Natural killer cell (primary cell): ENCODE results near the gene IFNA7. TPM values are rescaled to one million over a fixed set of nuclear protein-coding genes. Genes with fewer than 3 reads are reported as not detected.
"Not testable (repeated sequence)": the region's sequence is repeated elsewhere in the genome, so short reads cannot be mapped to it uniquely, and the experiment has no call there.

ENCODE experiments used
- ATAC-seq, 3 donors: fragments of 150-1000 bp in 2 of 3; fragments of 200-7000 bp in 1 of 3; cut with Tn5 transposase; 1 replicate in 1 of 3; 2 replicates in 2 of 3; pipeline ENCODE4 v1.10.0; 2021; ENCODE audit warnings: mild to moderate bottlenecking in 2 of 3, moderate library complexity in 2 of 3
- DNase-seq, 2 donors: peaks; one replicate each; pipeline versions ENCODE4 v3.0.0 to v3.0.0-alpha.2; 2013 to 2021; ENCODE audit warnings: mixed read lengths in 1 of 2
- H3K27ac ChIP-seq: one replicate; pipeline ENCODE4 v1.5.1; 2013; ENCODE audit warnings: mild to moderate bottlenecking, low read length
- H3K27me3 ChIP-seq: one replicate; pipeline ENCODE4 v1.6.1; 2013; ENCODE audit warnings: low read length; ENCODE audit not compliant: control insufficient read depth, insufficient read depth
- H3K36me3 ChIP-seq: one replicate; pipeline ENCODE4 v1.6.1; 2013; ENCODE audit warnings: low read length; ENCODE audit not compliant: control insufficient read depth, insufficient read depth
- H3K4me1 ChIP-seq: one replicate; pipeline ENCODE4 v1.6.1; 2013; ENCODE audit warnings: low read length; ENCODE audit not compliant: control insufficient read depth, insufficient read depth
- H3K4me3 ChIP-seq: one replicate; pipeline ENCODE4 v1.5.1; 2013; ENCODE audit warnings: low read length
- H3K9me3 ChIP-seq: one replicate; pipeline ENCODE4 v1.6.1; 2013; ENCODE audit warnings: low read length; ENCODE audit not compliant: control insufficient read depth, insufficient read depth
- H3K27ac Mint-ChIP-seq, 2 donors: one replicate each; pipeline ENCODE4 v1.8.0; 2022; ENCODE audit warnings: mild to moderate bottlenecking in 2 of 2, mixed read lengths in 2 of 2, moderate library complexity in 1 of 2
- H3K27me3 Mint-ChIP-seq, 2 donors: one replicate each; pipeline ENCODE4 v1.8.0; 2022; ENCODE audit warnings: low read depth in 2 of 2, mixed read lengths in 2 of 2
- H3K36me3 Mint-ChIP-seq: one replicate; pipeline ENCODE4 v1.8.0; 2022; ENCODE audit warnings: mixed read lengths
- H3K4me1 Mint-ChIP-seq, 2 donors: one replicate each; pipeline ENCODE4 v1.8.0; 2022; ENCODE audit warnings: mixed read lengths in 2 of 2
- H3K4me3 Mint-ChIP-seq: one replicate; pipeline ENCODE4 v1.8.0; 2022; ENCODE audit warnings: mild to moderate bottlenecking, moderate library complexity, mixed read lengths
- H3K9me3 Mint-ChIP-seq, 2 donors: one replicate each; pipeline ENCODE4 v1.8.0; 2022; ENCODE audit warnings: mixed read lengths in 2 of 2
- CTCF ChIP-seq: fragments of 200-600 bp; IDR thresholded peaks from one replicate; pipeline ENCODE4 v1.8.0; 2022; ENCODE audit warnings: antibody characterized with exemption
- WGBS: methylation state at CpG from one replicate; pipeline ENCODE4 v1.1.7; 2013; ENCODE audit warnings: missing lambda C conversion rate; ENCODE audit not compliant: insufficient coverage; 5-methylcytosine and 5-hydroxymethylcytosine counted together
- intact Hi-C: fragments of 100-400 bp; cut with micrococcal nuclease; formaldehyde crosslinking; loops from one replicate; pipeline ENCODE4 v1.14.2; 2022
- total RNA-seq, 4 donors: library from RNA; stranded (reverse); fragments of 120-200 nt in 1 of 4; gene quantifications; one replicate each; pipeline versions ENCODE4 v1.2.3 to v1.2.4, GENCODE V29; 2013 to 2022

IFNA7 gene
- total RNA-seq, result not detected
- total RNA-seq (2013), result not detected

GRCh38 chr9:21202105-21202504 is at the start of gene IFNA7:
IFNA7 (minus strand) TSS chr9:21202205; CDS start chr9:21202165, 40 bp downstream.
- H3K36me3 ChIP-seq, H3K27me3 ChIP-seq, H3K4me3 Mint-ChIP-seq, H3K27ac ChIP-seq, ATAC-seq, H3K9me3 Mint-ChIP-seq, H3K4me1 Mint-ChIP-seq, H3K27ac Mint-ChIP-seq, intact Hi-C loops, H3K36me3 Mint-ChIP-seq, DNase-seq, H3K4me3 ChIP-seq, H3K9me3 ChIP-seq, H3K4me1 ChIP-seq: not testable (repeated sequence)
- peaks cover 15 to 27% of the 10 kb centered on the region in 2 donors for H3K27me3 Mint-ChIP-seq
- WGBS, result 76% methylated on average over 3 of the region's 4 CpGs

DNA sequence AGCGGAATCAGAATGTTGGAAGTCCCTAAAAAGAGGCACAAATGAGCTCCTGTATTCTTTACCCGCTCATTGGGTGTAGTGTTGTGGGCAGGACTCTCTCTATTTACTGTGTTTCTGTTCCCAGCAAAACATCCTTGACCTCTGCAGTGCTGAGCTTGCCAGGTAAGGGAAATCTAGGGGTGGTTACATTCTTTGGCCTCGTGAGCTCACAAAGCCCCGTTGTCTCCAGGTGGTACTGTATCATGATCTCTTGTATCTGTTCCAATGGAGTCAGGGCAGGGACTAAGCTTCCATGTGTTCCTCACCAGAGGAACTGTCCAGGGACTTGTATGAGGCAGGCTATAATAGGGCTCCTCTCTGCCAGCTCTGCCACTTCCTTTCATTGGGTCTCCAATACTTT is 49.6 kb upstream of the IFNA7 start:
- Mint-ChIP-seq H3K4me1 (peaks cover 23 to 24% of the 10 kb centered on the region in 2 donors), H3K27ac (no peak overlapping the region), H3K4me3 (no peak overlapping the region), H3K9me3 (no peaks in the 10 kb centered on the region), H3K27me3 (peaks cover 12 to 31% of the 10 kb centered on the region in 2 donors), H3K36me3 (no peaks in the 10 kb centered on the region)
- 69% methylated on average over 4 of the region's 4 CpGs for WGBS
- Histone ChIP-seq H3K27me3 (no peaks in the 10 kb centered on the region), H3K4me3 (no peak overlapping the region), H3K4me1 (peaks cover 15% of the 10 kb centered on the region), H3K9me3 (no peaks in the 10 kb centered on the region), H3K27ac (no peak overlapping the region), H3K36me3 (no peaks in the 10 kb centered on the region)
- no peak for TF ChIP-seq CTCF
- ATAC-seq (no peak), DNase-seq (no peak)
- intact Hi-C loops, result no loop called here

DNA sequence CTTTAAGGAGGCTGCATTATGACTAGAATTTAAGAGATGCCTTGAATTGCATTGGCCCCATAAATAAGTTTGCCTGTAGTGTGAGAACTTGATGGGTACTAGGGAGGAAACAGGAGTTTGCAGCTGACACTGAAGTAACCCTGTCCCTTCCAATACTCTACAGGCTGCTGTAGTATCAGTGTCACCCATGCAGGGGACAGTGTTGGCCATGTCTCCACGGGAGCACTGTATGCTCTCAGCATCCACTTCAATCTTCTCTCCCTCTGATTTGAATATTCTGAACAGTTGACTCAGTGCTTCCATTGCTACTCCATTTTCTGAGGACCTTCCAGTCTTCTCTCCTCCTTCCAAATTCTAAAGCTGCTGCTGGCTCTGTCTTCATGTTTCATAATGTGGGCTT is 49.2 kb upstream of the IFNA7 start:
- Mint-ChIP-seq H3K36me3 (no peaks in the 10 kb centered on the region), H3K9me3 (no peaks in the 10 kb centered on the region), H3K27me3 (peaks cover 12 to 31% of the 10 kb centered on the region in 2 donors), H3K27ac (no peak overlapping the region), H3K4me1 (peaks cover 19% of the 10 kb centered on the region in 2 donors), H3K4me3 (no peak overlapping the region)
- Histone ChIP-seq H3K36me3 (no peaks in the 10 kb centered on the region), H3K27ac (no peak overlapping the region), H3K9me3 (no peaks in the 10 kb centered on the region), H3K4me3 (no peak overlapping the region), H3K27me3 (no peaks in the 10 kb centered on the region), H3K4me1 (peaks cover 14% of the 10 kb centered on the region)
- intact Hi-C loops, result no loop called here
- DNase-seq (no peak), ATAC-seq (no peak)
- WGBS, result 65% methylated on average over 1 of the region's 1 CpG
- no peak for TF ChIP-seq CTCF

DNA sequence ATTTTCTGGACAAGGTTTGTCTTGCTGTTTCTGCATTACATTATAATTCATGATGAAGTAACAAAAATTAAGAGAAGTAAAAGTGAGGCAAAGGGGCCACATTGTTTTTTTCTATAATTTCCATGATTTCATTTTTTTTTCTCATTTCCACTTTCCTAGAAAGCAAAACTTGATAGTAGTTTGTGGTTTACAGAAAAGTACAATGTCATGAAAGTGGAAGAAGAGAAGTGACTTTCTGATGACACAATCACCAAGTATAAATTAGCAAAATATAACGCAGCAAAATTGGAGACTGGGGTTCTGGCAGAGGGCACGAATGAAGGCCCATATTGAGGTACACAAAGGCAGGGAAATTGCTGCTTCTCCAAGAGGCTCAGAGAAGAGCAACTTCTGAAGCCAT is 42.8 kb upstream of the IFNA7 start:
- H3K4me3 Mint-ChIP-seq, result no peak overlapping the region
- intact Hi-C loops, result no loop called here
- peaks cover 0 to 4% of the 10 kb centered on the region in 2 donors for H3K4me1 Mint-ChIP-seq
- no peak overlapping the region for H3K27ac Mint-ChIP-seq
- H3K4me1 ChIP-seq, result no peaks in the 10 kb centered on the region
- H3K9me3 Mint-ChIP-seq, result no peaks in the 10 kb centered on the region
- 6% methylated on average over 2 of the region's 2 CpGs for WGBS
- no peaks in the 10 kb centered on the region for H3K36me3 ChIP-seq
- H3K27me3 Mint-ChIP-seq, result peaks cover 9 to 29% of the 10 kb centered on the region in 2 donors
- no peak overlapping the region for H3K4me3 ChIP-seq
- no peaks in the 10 kb centered on the region for H3K27me3 ChIP-seq
- H3K9me3 ChIP-seq, result no peaks in the 10 kb centered on the region
- H3K27ac ChIP-seq, result no peak overlapping the region
- ATAC-seq (no peak), DNase-seq (no peak)
- H3K36me3 Mint-ChIP-seq, result no peaks in the 10 kb centered on the region
- no peak for TF ChIP-seq CTCF
